ENCODE results near the gene DUSP1. TPM values are rescaled to one million over a fixed set of nuclear protein-coding genes. Genes with fewer than 3 reads are reported as not detected.

Gene DUSP1
- total RNA-seq, 1 donor from 2014 or later: 122 TPM

GRCh38 chr5:172718527-172719114, 52.4 kb downstream of the DUSP1 start:
- no peak for ATAC-seq (ENCODE audit: poor library complexity)
- no peak for DNase-seq
- intact Hi-C loops (cut with DNase I): loop anchor here (2.0 to 10.0 kb wide), 2 partner anchors 52 to 116 kb away; partner anchors contain the start of genes DUSP1 and ERGIC1

Other genes starting within 250 kb of the DUSP1 start
- gene NEURL1B, start 129.9 kb downstream of the DUSP1 start, total RNA-seq: 28.8 TPM
- gene ERGIC1, start 63.1 kb upstream of the DUSP1 start, total RNA-seq: 75.5 TPM
- gene RPL26L1, start 188.2 kb upstream of the DUSP1 start, total RNA-seq: 22.8 TPM
- 187 TPM for gene ATP6V0E1, start 212.6 kb upstream of the DUSP1 start, total RNA-seq

Data from Right ventricle myocardium superior (tissue), 1 donor.